ENCODE data around the gene ZNF467.

The ZNF467 gene

DNA sequence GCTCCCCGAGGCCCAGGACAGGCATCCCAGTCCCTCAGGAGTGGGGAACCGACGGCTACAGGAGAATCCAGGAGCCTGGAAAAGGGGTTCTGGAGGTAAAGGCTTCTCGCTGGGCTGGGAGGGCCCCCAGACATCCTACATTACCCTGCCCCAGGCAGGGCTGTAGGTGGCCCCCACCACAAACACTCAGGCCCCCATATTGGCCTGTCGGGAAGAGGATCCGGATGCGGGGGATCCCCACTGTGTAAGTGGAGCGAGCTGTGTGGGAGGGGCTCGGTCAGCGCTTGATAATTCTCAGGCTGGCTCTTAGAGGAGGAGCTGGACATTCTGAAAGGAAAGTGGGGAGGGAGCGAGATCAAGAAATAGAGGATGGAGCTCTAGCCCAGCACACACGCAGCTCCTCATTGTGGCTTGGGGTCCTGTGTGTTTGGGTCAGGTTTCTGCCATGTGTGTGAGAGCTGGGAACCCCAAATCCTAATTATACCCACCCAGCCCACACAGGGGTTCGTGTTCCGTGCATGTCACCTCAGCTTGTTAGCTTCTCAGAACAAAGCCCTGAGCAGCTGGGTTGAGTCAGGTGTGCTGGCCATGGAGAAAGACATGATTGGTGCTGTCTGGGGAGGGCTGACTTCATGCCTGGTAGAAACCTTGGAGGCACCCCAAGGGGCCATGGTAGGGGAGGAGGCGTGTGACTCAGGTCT is 49.4 kb downstream of the ZNF467 start:
- H3K4me3 ChIP-seq (ENCODE audit: low read depth, low read length), result no peak overlapping the region
- no peak for TF ChIP-seq CTCF (IDR thresholded peaks at IDR 0.05; ENCODE audit: insufficient read depth, low read depth, low read length, missing control alignments)

DNA sequence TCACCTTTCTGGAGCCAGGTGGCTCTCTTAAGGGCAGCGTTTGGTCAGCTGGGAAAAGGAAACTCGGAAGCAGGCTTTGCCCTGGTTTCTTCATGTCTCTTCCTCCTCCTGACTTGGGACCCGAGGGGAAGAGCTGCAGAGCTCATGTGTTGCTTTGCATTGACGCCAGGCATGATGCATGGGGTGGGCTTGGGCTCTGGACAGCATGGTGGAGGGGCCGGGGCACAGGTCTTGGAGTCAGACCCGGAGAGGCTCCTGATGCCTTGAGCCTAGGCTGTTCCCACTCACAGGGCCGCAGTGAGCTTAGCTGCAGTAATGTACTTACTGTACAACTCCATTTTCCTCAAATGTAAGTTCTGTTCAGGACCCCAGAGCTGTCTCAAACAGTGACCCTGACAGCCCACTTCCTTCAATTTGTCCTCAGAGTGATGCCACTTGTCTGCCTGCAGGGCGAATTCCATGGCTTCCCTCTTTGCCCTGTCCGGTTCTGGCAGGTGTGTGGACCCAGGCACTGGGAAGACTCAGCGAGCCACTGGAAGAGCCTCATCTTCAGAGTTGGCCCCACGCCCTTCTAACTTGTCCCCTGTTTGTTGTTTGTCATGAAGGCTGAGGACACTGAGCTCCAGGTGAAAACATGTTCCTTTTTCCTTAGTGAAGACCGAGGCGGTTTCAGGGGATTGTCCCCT is 50.2 kb downstream of the ZNF467 start:
- no peak for DNase-seq (ENCODE audit: low read depth)
- no peak for TF ChIP-seq CTCF (IDR thresholded peaks at IDR 0.05; ENCODE audit: insufficient read depth, low read depth, low read length, missing control alignments)

More for the DNA sequence above, 49.4 kb downstream of the ZNF467 start:
- no peak for DNase-seq (ENCODE audit: low read depth)

GRCh38 chr7:149722356-149722957 is 50.9 kb downstream of the ZNF467 start:
- no peak overlapping the region for H3K4me3 ChIP-seq (ENCODE audit: low read depth, low read length)
- TF ChIP-seq CTCF (IDR thresholded peaks at IDR 0.05; ENCODE audit: insufficient read depth, low read depth, low read length, missing control alignments), result no peak
- DNase-seq (ENCODE audit: low read depth), result no peak

More for the DNA sequence above, 50.2 kb downstream of the ZNF467 start:
- H3K4me3 ChIP-seq (ENCODE audit: low read depth, low read length), result no peak overlapping the region

DNA sequence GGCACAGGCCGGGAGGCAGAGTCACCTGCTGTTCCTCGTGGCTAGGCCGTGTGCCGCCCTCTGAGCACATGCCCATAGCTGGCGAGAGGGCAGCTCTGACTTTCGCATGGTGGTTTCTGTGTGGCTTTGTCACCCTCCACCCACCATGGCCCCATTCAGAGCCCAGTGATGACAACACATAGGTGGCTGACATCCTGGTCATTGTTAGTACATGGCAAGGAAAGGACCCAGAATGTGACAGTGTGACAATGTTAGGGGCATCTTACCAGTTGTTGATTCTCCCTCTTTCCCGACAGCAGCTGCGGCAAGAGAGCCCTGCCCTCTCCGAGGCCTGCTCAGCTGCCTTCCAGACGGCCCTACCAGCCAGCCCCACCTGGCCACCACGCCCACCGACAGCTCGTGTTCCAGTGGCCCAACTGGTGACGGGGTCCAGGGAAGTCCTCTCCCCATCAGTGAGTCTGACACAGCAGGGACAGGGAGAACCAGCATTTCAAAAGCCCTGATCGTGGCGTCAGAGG is 52.2 kb downstream of the ZNF467 start:
- no peak for TF ChIP-seq CTCF (IDR thresholded peaks at IDR 0.05; ENCODE audit: insufficient read depth, low read depth, low read length, missing control alignments)
- no peak overlapping the region for H3K4me3 ChIP-seq (ENCODE audit: low read depth, low read length)
- no peak for DNase-seq (ENCODE audit: low read depth)

- TF ChIP-seq CTCF (IDR thresholded peaks at IDR 0.05; ENCODE audit: insufficient read depth, low read depth, low read length, missing control alignments), result no peak
- H3K4me3 ChIP-seq (ENCODE audit: low read depth, low read length), result no peak overlapping the region
- peak; percentile 31 for DNase-seq (ENCODE audit: low read depth)
Observed at GRCh38 chr7:149720372-149721083, 52.9 kb downstream of the ZNF467 start.

- peak; percentile 52 for DNase-seq (ENCODE audit: low read depth)
- no peak overlapping the region for H3K4me3 ChIP-seq (ENCODE audit: low read depth, low read length)
Observed at GRCh38 chr7:149719912-149720335, 53.5 kb downstream of the ZNF467 start.

More at GRCh38 chr7:149719912-149720335, 53.5 kb downstream of the ZNF467 start:
- no peak for TF ChIP-seq CTCF (IDR thresholded peaks at IDR 0.05; ENCODE audit: insufficient read depth, low read depth, low read length, missing control alignments)

Measured in GM12865 (cell line).